ENCODE results near the gene LYPD6. TPM values are rescaled to one million over a fixed set of nuclear protein-coding genes. Genes with fewer than 3 reads are reported as not detected.

LYPD6 gene
- total RNA-seq, 2 experiments from 2014 or later = not detected

DNA sequence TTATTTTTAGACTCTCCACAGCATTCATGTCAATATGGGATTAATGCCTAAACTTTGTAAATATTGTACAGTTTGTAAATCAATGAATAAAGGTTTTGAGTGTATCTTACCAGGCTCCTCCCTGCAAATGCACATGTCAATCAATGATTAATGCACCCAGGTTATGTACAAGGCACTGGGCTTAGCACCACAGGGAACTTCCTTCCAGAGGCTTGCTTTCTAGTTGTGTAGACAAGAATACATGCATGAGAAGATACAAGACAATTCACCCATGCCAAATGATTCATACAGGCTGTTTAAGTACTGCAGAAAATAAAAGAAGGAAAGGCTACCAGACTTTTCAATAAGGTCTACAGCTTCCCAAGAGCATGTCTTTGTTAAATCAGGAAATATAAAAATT, 143.1 kb downstream of the LYPD6 start:
- no peaks in the 10 kb centered on the region for H3K79me2 ChIP-seq (ENCODE audit: insufficient read depth, low read depth, low read length)
- DNase-seq (ENCODE audit: low spot score) = no peak
- no peaks in the 10 kb centered on the region for H3K4me1 ChIP-seq (ENCODE audit: insufficient read depth, low read length, poor library complexity, severe bottlenecking)
- no peak overlapping the region for H3K4me3 ChIP-seq (ENCODE audit: low read depth, low read length, poor library complexity, severe bottlenecking)
- intact Hi-C loops (cut with micrococcal nuclease; ENCODE audit: unreplicated experiment) = no loop called here
- no peak overlapping the region for H3K4me2 ChIP-seq (ENCODE audit: low read length)
- no peaks in the 10 kb centered on the region for H3K36me3 ChIP-seq (ENCODE audit: insufficient read depth, low read length)
- ChIA-PET CTCF (ENCODE audit: unreplicated experiment) (no interaction called here), POLR2A (no interaction called here)
- TF ChIP-seq EZH2phosphoT487 (IDR thresholded peaks at IDR 0.05; ENCODE audit: borderline replicate concordance, low read depth, low read length) = no peak
- TF ChIP-seq, protein P1, sequence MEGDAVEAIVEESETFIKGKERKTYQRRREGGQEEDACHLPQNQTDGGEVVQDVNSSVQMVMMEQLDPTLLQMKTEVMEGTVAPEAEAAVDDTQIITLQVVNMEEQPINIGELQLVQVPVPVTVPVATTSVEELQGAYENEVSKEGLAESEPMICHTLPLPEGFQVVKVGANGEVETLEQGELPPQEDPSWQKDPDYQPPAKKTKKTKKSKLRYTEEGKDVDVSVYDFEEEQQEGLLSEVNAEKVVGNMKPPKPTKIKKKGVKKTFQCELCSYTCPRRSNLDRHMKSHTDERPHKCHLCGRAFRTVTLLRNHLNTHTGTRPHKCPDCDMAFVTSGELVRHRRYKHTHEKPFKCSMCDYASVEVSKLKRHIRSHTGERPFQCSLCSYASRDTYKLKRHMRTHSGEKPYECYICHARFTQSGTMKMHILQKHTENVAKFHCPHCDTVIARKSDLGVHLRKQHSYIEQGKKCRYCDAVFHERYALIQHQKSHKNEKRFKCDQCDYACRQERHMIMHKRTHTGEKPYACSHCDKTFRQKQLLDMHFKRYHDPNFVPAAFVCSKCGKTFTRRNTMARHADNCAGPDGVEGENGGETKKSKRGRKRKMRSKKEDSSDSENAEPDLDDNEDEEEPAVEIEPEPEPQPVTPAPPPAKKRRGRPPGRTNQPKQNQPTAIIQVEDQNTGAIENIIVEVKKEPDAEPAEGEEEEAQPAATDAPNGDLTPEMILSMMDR (conservative IDR thresholded peaks at IDR 0.05; ENCODE audit: low read length) = no peak
- H4K20me1 ChIP-seq (ENCODE audit: insufficient read depth, low read length) = no peaks in the 10 kb centered on the region
- no peak overlapping the region for H2AFZ ChIP-seq (ENCODE audit: low read length)
- H3K9me3 ChIP-seq (ENCODE audit: low read length) = no peaks in the 10 kb centered on the region
- no peak overlapping the region for H3K27ac ChIP-seq (ENCODE audit: low read depth, low read length, poor library complexity, severe bottlenecking)
- H3K9me2 ChIP-seq (ENCODE audit: insufficient read depth, low read length) = no peaks in the 10 kb centered on the region
- BruUV-seq (replicated peaks) = no TSS peak

DNA sequence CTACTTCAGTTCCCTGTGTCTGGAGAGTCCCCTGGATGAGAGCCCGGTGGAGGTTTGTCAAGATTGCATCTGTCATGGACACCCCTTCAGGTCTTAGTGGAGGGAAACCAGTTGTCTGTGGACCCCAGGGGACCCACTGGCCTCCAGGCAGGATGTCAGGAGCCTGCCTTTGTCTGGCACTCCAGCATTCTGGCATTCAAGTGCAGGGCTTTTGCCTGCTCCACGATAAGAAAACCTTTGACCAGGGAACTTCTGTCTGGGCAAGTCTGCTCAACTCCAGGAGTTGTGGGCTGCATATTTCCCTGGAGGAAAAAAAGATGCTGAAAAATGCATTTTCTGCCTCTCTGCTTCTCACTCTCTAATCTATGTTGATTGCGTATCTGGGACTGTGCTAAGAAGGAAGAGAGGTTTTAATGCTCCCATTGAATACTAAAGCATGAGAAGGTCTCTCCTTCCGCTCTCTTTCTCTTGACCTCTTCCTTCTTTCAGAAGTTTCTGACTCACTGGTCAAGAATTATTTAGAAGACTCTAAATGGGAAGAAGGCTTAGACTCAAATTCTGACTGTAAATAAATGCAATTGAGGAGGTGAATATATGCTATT, 152.7 kb downstream of the LYPD6 start:
- Histone ChIP-seq H4K20me1 (ENCODE audit: insufficient read depth, low read length) (no peaks in the 10 kb centered on the region), H3K27ac (ENCODE audit: low read depth, low read length, poor library complexity, severe bottlenecking) (no peak overlapping the region), H3K9me3 (ENCODE audit: low read length) (no peaks in the 10 kb centered on the region), H3K4me3 (ENCODE audit: low read depth, low read length, poor library complexity, severe bottlenecking) (no peak overlapping the region), H3K9me2 (ENCODE audit: insufficient read depth, low read length) (no peaks in the 10 kb centered on the region), H2AFZ (ENCODE audit: low read length) (no peak overlapping the region), H3K4me2 (ENCODE audit: low read length) (no peak overlapping the region), H3K4me1 (ENCODE audit: insufficient read depth, low read length, poor library complexity, severe bottlenecking) (no peaks in the 10 kb centered on the region), H3K79me2 (ENCODE audit: insufficient read depth, low read depth, low read length) (no peaks in the 10 kb centered on the region), H3K36me3 (ENCODE audit: insufficient read depth, low read length) (no peaks in the 10 kb centered on the region)
- no TSS peak for BruUV-seq (replicated peaks)
- TF ChIP-seq, protein P1 (conservative IDR thresholded peaks at IDR 0.05; ENCODE audit: low read length) = no peak
- TF ChIP-seq EZH2phosphoT487 (IDR thresholded peaks at IDR 0.05; ENCODE audit: borderline replicate concordance, low read depth, low read length) = no peak
- intact Hi-C loops (cut with micrococcal nuclease; ENCODE audit: unreplicated experiment) = no loop called here
- no peak for DNase-seq (ENCODE audit: low spot score)
- POLR2A ChIA-PET = interaction anchor here (0.6 kb wide), 1 partner anchor 472 kb away, joined by 4 read pairs; no protein-coding TSS in a partner anchor
- CTCF ChIA-PET (ENCODE audit: unreplicated experiment) = no interaction called here

DNA sequence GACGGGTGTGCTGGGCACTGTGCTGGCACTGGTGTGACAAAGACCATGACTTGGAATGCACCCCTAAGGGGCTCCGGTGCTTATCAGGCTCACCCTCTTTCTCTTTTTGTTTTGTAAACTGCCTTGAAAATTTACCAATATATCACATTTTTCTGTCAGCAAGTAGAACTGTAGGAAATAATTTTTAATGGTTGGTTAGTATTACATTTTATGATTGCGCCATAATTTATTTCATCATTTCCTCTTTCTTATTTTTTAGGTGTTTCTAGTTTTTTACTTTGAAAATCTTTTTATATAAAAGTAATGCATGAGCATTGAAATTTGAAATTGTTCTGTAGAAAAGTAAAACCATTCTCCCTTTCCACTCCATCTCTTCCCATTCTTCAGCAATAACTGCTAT, 156.3 kb downstream of the LYPD6 start:
- TF ChIP-seq EZH2phosphoT487 (IDR thresholded peaks at IDR 0.05; ENCODE audit: borderline replicate concordance, low read depth, low read length) = no peak
- TF ChIP-seq, protein P1 (conservative IDR thresholded peaks at IDR 0.05; ENCODE audit: low read length) = no peak
- Histone ChIP-seq H3K4me2 (ENCODE audit: low read length) (no peak overlapping the region), H3K4me3 (ENCODE audit: low read depth, low read length, poor library complexity, severe bottlenecking) (no peak overlapping the region), H3K9me2 (ENCODE audit: insufficient read depth, low read length) (no peaks in the 10 kb centered on the region), H3K27ac (ENCODE audit: low read depth, low read length, poor library complexity, severe bottlenecking) (no peak overlapping the region), H3K9me3 (ENCODE audit: low read length) (no peaks in the 10 kb centered on the region), H3K36me3 (ENCODE audit: insufficient read depth, low read length) (no peaks in the 10 kb centered on the region), H2AFZ (ENCODE audit: low read length) (no peak overlapping the region), H4K20me1 (ENCODE audit: insufficient read depth, low read length) (no peaks in the 10 kb centered on the region), H3K79me2 (ENCODE audit: insufficient read depth, low read depth, low read length) (no peaks in the 10 kb centered on the region), H3K4me1 (ENCODE audit: insufficient read depth, low read length, poor library complexity, severe bottlenecking) (no peaks in the 10 kb centered on the region)
- ChIA-PET POLR2A (no interaction called here), CTCF (ENCODE audit: unreplicated experiment) (no interaction called here)
- no TSS peak for BruUV-seq (replicated peaks)
- DNase-seq (ENCODE audit: low spot score) = no peak
- intact Hi-C loops (cut with micrococcal nuclease; ENCODE audit: unreplicated experiment) = no loop called here

Data from OCI-LY7 (cell line).